ENCODE results near the gene NTNG2. TPM values are rescaled to one million over a fixed set of nuclear protein-coding genes. Genes with fewer than 3 reads are reported as not detected.
"Not testable (repeated sequence)": the region's sequence is repeated elsewhere in the genome, so short reads cannot be mapped to it uniquely, and the experiment has no call there.

NTNG2 gene
- polyA plus RNA-seq, 4 donors: 0.21 to 0.67 (median 0.43) TPM

DNA sequence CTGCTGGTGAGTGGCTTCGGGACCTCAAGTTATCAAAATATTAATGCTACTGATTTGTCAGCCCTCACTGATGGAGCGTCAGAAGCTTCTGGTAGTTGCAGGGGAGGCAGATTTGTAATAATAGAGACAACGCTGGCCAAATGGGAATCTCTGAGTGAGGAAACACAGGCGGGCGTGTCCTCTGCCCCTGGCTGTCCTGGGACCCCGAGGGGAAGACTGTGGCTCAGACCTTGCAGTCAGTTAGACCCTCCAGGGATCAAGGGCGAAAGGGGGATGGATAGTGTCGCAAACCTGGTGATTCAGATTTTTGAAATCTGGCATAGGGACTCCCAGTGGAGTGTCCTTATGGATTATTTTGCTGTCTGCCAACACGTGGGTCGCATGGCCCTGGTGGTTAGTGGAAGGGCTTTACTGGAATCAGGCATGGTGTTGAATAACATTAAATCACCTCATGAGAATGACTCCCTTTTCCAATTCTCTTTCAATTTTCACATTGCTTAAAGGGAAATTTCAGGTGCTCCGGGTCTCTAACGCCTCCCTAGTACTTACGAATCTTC, 35.1 kb upstream of the NTNG2 start:
- Histone ChIP-seq H3K4me3 (ENCODE audit: low read depth in 1 of 3, low read length in 3 of 3) (no peak overlapping the region), H3K4me1 (ENCODE audit: control insufficient read depth in 3 of 3, insufficient read depth in 2 of 3, low read depth in 1 of 3, low read length in 2 of 3) (no peaks in the 10 kb centered on the region), H3K27me3 (ENCODE audit: control insufficient read depth in 3 of 3, insufficient read depth in 3 of 3, low read length in 3 of 3) (peaks cover 0 to 48% (median 18%) of the 10 kb centered on the region in 3 donors), H3K36me3 (ENCODE audit: control insufficient read depth in 3 of 3, insufficient read depth in 2 of 3, low read depth in 1 of 3, low read length in 3 of 3) (no peaks in the 10 kb centered on the region), H3K9me3 (ENCODE audit: control insufficient read depth in 2 of 2, insufficient read depth in 1 of 2, low read depth in 1 of 2, low read length in 1 of 2) (no peaks in the 10 kb centered on the region), H3K27ac (ENCODE audit: low read depth in 1 of 3, low read length in 2 of 3) (no peak overlapping the region)
- DNase-seq (no peak), FAIRE-seq (no peak)
- 66 to 70% (median 70%) methylated on average over 13 of the region's 13 CpGs for WGBS, 3 donors

- no peak for FAIRE-seq
- no peak overlapping the region for H3K4me3 ChIP-seq (ENCODE audit: low read depth in 1 of 3, low read length in 3 of 3)
- H3K9me3 ChIP-seq (ENCODE audit: control insufficient read depth in 2 of 2, insufficient read depth in 1 of 2, low read depth in 1 of 2, low read length in 1 of 2): no peaks in the 10 kb centered on the region
- 68 to 74% (median 72%) methylated on average over 15 of the region's 15 CpGs for WGBS, 3 donors
- H3K27ac ChIP-seq (ENCODE audit: low read depth in 1 of 3, low read length in 2 of 3): no peak overlapping the region
- DNase-seq: no peak
- H3K36me3 ChIP-seq (ENCODE audit: control insufficient read depth in 3 of 3, insufficient read depth in 2 of 3, low read depth in 1 of 3, low read length in 3 of 3): no peaks in the 10 kb centered on the region
- peaks cover 0 to 45% (median 16%) of the 10 kb centered on the region in 3 donors for H3K27me3 ChIP-seq (ENCODE audit: control insufficient read depth in 3 of 3, insufficient read depth in 3 of 3, low read length in 3 of 3)
- no peaks in the 10 kb centered on the region for H3K4me1 ChIP-seq (ENCODE audit: control insufficient read depth in 3 of 3, insufficient read depth in 2 of 3, low read depth in 1 of 3, low read length in 2 of 3)
Measured at GRCh38 chr9:132127888-132128534, 33.8 kb upstream of the NTNG2 start.

GRCh38 chr9:132129535-132129934, 32.3 kb upstream of the NTNG2 start:
- WGBS, 3 donors: 83 to 87% (median 86%) methylated on average over 12 of the region's 12 CpGs
- H3K27ac ChIP-seq (ENCODE audit: low read depth in 1 of 3, low read length in 2 of 3): no peak overlapping the region
- H3K36me3 ChIP-seq (ENCODE audit: control insufficient read depth in 3 of 3, insufficient read depth in 2 of 3, low read depth in 1 of 3, low read length in 3 of 3): no peaks in the 10 kb centered on the region
- DNase-seq (no peak), FAIRE-seq (no peak)
- H3K9me3 ChIP-seq (ENCODE audit: control insufficient read depth in 2 of 2, insufficient read depth in 1 of 2, low read depth in 1 of 2, low read length in 1 of 2): no peaks in the 10 kb centered on the region
- no peak overlapping the region for H3K4me3 ChIP-seq (ENCODE audit: low read depth in 1 of 3, low read length in 3 of 3)
- H3K4me1 ChIP-seq (ENCODE audit: control insufficient read depth in 3 of 3, insufficient read depth in 2 of 3, low read depth in 1 of 3, low read length in 2 of 3): no peaks in the 10 kb centered on the region
- H3K27me3 ChIP-seq (ENCODE audit: control insufficient read depth in 3 of 3, insufficient read depth in 3 of 3, low read length in 3 of 3): peaks cover 0 to 41% (median 13%) of the 10 kb centered on the region in 3 donors

GRCh38 chr9:132134085-132134484, 27.8 kb upstream of the NTNG2 start:
- not testable (repeated sequence) for H3K36me3 ChIP-seq (ENCODE audit: control insufficient read depth in 3 of 3, insufficient read depth in 2 of 3, low read depth in 1 of 3, low read length in 3 of 3); H3K9me3 ChIP-seq (ENCODE audit: control insufficient read depth in 2 of 2, insufficient read depth in 1 of 2, low read depth in 1 of 2, low read length in 1 of 2); H3K27ac ChIP-seq (ENCODE audit: low read depth in 1 of 3, low read length in 2 of 3); H3K4me1 ChIP-seq (ENCODE audit: control insufficient read depth in 3 of 3, insufficient read depth in 2 of 3, low read depth in 1 of 3, low read length in 2 of 3); H3K4me3 ChIP-seq (ENCODE audit: low read depth in 1 of 3, low read length in 3 of 3); DNase-seq; FAIRE-seq
- WGBS, 3 donors: 66 to 83% (median 69%) methylated on average over 5 of the region's 5 CpGs
- H3K27me3 ChIP-seq (ENCODE audit: control insufficient read depth in 3 of 3, insufficient read depth in 3 of 3, low read length in 3 of 3): peaks cover 2 to 24% (median 11%) of the 10 kb centered on the region in 3 donors

DNA sequence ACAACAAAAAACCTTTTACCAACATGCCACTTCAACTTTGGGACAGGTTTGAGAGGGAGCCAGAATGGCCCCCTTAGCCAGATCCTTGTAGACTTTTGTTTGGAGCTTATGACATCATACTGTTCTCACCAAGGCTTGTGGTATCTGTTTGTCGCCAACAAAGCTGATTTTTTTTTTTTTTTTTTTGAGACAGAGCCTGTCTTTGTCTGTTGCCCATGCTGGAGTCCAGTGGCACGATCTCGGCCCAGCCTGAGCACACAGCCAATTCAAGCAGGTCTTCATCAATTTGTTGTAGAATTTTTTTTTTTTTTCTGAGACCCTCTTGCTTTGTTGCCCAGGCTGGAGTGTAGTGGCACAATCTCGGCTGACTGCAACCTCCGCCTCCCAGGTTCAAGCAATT, 26.4 kb upstream of the NTNG2 start:
- no peak for FAIRE-seq
- Histone ChIP-seq H3K4me3 (ENCODE audit: low read depth in 1 of 3, low read length in 3 of 3) (no peak overlapping the region), H3K4me1 (ENCODE audit: control insufficient read depth in 3 of 3, insufficient read depth in 2 of 3, low read depth in 1 of 3, low read length in 2 of 3) (no peaks in the 10 kb centered on the region), H3K9me3 (ENCODE audit: control insufficient read depth in 2 of 2, insufficient read depth in 1 of 2, low read depth in 1 of 2, low read length in 1 of 2) (no peaks in the 10 kb centered on the region), H3K27me3 (ENCODE audit: control insufficient read depth in 3 of 3, insufficient read depth in 3 of 3, low read length in 3 of 3) (peaks cover 2 to 28% (median 13%) of the 10 kb centered on the region in 3 donors), H3K27ac (ENCODE audit: low read depth in 1 of 3, low read length in 2 of 3) (no peak overlapping the region), H3K36me3 (ENCODE audit: control insufficient read depth in 3 of 3, insufficient read depth in 2 of 3, low read depth in 1 of 3, low read length in 3 of 3) (no peaks in the 10 kb centered on the region)
- WGBS, 3 donors: 82 to 85% (median 83%) methylated on average over 5 of the region's 5 CpGs
- no peak for DNase-seq

DNA sequence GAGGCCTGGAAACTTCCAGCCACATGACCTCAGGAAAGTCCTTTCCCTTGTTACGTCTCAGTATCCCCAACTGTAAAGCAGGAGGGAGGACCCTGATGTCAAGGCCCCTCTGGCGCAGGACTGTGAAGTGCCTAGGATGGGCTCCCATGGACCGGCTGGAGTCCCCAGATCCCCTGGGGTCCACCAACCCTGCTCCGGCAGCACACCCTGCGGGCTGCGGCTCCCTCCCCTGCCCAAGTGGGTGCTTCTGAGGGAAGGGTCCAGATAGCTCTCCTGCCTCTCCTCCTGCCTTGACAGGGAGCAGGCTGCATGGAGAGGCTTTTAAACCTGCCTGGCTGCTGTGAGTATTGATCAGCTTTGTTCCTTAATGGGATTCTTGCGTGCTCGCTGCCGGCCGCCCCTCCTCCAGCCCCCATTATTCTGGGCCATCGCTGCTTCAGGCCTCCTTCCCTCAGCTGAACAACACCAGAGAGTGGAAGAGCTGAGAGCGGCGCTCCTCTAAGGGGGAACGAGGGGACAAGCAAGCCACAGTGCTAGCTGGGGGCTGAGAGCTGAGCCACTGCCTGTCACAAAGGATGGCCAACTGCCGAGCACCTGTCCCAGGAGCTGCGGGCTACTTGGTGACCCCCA, 25.6 kb upstream of the NTNG2 start:
- Histone ChIP-seq H3K27ac (ENCODE audit: low read depth in 1 of 3, low read length in 2 of 3) (no peak overlapping the region), H3K36me3 (ENCODE audit: control insufficient read depth in 3 of 3, insufficient read depth in 2 of 3, low read depth in 1 of 3, low read length in 3 of 3) (no peaks in the 10 kb centered on the region), H3K27me3 (ENCODE audit: control insufficient read depth in 3 of 3, insufficient read depth in 3 of 3, low read length in 3 of 3) (peaks cover 2 to 34% (median 13%) of the 10 kb centered on the region in 3 donors), H3K9me3 (ENCODE audit: control insufficient read depth in 2 of 2, insufficient read depth in 1 of 2, low read depth in 1 of 2, low read length in 1 of 2) (no peaks in the 10 kb centered on the region), H3K4me3 (ENCODE audit: low read depth in 1 of 3, low read length in 3 of 3) (no peak overlapping the region), H3K4me1 (ENCODE audit: control insufficient read depth in 3 of 3, insufficient read depth in 2 of 3, low read depth in 1 of 3, low read length in 2 of 3) (no peaks in the 10 kb centered on the region)
- DNase-seq (no peak), FAIRE-seq (no peak)
- 55 to 62% (median 60%) methylated on average over 15 to 16 of the region's 16 CpGs for WGBS, 3 donors

- H3K27me3 ChIP-seq (ENCODE audit: control insufficient read depth in 3 of 3, insufficient read depth in 3 of 3, low read length in 3 of 3): peaks cover 0 to 51% (median 19%) of the 10 kb centered on the region in 3 donors
- WGBS, 3 donors: 3 to 7% (median 5%) methylated on average over 24 of the region's 24 CpGs
- no peaks in the 10 kb centered on the region for H3K9me3 ChIP-seq (ENCODE audit: control insufficient read depth in 2 of 2, insufficient read depth in 1 of 2, low read depth in 1 of 2, low read length in 1 of 2)
Measured at GRCh38 chr9:132141344-132141947, 20.4 kb upstream of the NTNG2 start.

DNA sequence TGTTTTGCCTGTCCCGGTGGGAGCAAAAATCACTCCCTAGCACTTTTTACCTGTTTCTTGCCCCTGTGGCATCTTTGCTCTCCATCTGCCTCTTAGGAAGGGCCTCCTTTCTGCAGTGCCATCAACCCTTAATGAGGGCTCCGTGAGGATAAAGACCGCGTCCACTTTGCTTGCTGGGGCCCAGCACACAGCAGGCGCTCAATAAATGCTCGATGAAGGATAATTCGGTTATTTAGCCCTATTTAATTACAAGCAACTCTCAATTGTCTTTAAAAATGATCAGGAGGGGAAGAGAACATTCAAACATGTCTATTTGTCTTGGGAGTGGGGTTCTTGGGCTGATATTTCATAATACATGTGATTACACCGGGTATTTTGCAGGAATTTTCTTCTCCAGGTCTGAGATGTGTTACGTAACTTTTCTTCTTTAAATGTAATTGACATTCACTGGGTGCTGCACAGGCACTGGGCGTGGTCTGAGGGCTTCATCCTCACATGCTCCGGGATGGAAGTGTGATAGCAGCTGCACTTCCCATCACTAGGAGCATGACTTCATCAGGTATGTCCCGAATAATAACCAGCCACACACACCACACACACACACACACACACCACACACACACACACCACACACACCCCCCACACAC, 19.8 kb upstream of the NTNG2 start:
- no peak overlapping the region for H3K27ac ChIP-seq (ENCODE audit: low read depth in 1 of 3, low read length in 2 of 3)
- H3K4me1 ChIP-seq (ENCODE audit: control insufficient read depth in 3 of 3, insufficient read depth in 2 of 3, low read depth in 1 of 3, low read length in 2 of 3): no peaks in the 10 kb centered on the region
- no peak for FAIRE-seq
- no peaks in the 10 kb centered on the region for H3K9me3 ChIP-seq (ENCODE audit: control insufficient read depth in 2 of 2, insufficient read depth in 1 of 2, low read depth in 1 of 2, low read length in 1 of 2)
- no peak for DNase-seq
- H3K27me3 ChIP-seq (ENCODE audit: control insufficient read depth in 3 of 3, insufficient read depth in 3 of 3, low read length in 3 of 3): peaks cover 0 to 49% (median 20%) of the 10 kb centered on the region in 3 donors
- WGBS, 3 donors: 43 to 54% (median 45%) methylated on average over 12 of the region's 12 CpGs
- no peak overlapping the region for H3K4me3 ChIP-seq (ENCODE audit: low read depth in 1 of 3, low read length in 3 of 3)
- no peaks in the 10 kb centered on the region for H3K36me3 ChIP-seq (ENCODE audit: control insufficient read depth in 3 of 3, insufficient read depth in 2 of 3, low read depth in 1 of 3, low read length in 3 of 3)

More at GRCh38 chr9:132141344-132141947, 20.4 kb upstream of the NTNG2 start:
- DNase-seq: no peak
- no peaks in the 10 kb centered on the region for H3K4me1 ChIP-seq (ENCODE audit: control insufficient read depth in 3 of 3, insufficient read depth in 2 of 3, low read depth in 1 of 3, low read length in 2 of 3)
- FAIRE-seq: no peak
- H3K27ac ChIP-seq (ENCODE audit: low read depth in 1 of 3, low read length in 2 of 3): no peak overlapping the region
- H3K4me3 ChIP-seq (ENCODE audit: low read depth in 1 of 3, low read length in 3 of 3): no peak overlapping the region
- H3K36me3 ChIP-seq (ENCODE audit: control insufficient read depth in 3 of 3, insufficient read depth in 2 of 3, low read depth in 1 of 3, low read length in 3 of 3): no peaks in the 10 kb centered on the region

All from small intestine (tissue), 7 donors.